NCI-H187 treated with DMSO at 0.1 percent for 48 hours (cell line): ENCODE results near the gene AMBP.

Experiments
- DNase-seq: peaks from one replicate; lab custom pipeline; 2025; lab: John Stamatoyannopoulos, UW

Gene AMBP

GRCh38 chr9:114078021-114078780, at the start of gene AMBP:
TSS of gene AMBP (minus strand) at chr9:114078300. CDS start at chr9:114078209, 91 bp downstream.
- DNase-seq = no peak

- no peak for DNase-seq
These were observed 48.4 kb upstream of the AMBP start for GRCh38 chr9:114126247-114127060.

- DNase-seq = no peak
These were observed 47.4 kb upstream of the AMBP start for GRCh38 chr9:114125476-114126013.

GRCh38 chr9:114124666-114125475, 46.8 kb upstream of the AMBP start:
- DNase-seq = no peak

GRCh38 chr9:114124138-114124537, 46.0 kb upstream of the AMBP start:
- no peak for DNase-seq

GRCh38 chr9:114123031-114123977, 45.2 kb upstream of the AMBP start:
- DNase-seq = no peak

GRCh38 chr9:114122136-114123027, 44.3 kb upstream of the AMBP start:
- no peak for DNase-seq

GRCh38 chr9:114121227-114122135, 43.4 kb upstream of the AMBP start:
- no peak for DNase-seq

- DNase-seq = no peak
These were observed 42.3 kb upstream of the AMBP start for GRCh38 chr9:114120192-114121014.

- DNase-seq = no peak
These were observed 41.4 kb upstream of the AMBP start for GRCh38 chr9:114119242-114120191.

- DNase-seq = no peak
These were observed 40.1 kb upstream of the AMBP start for GRCh38 chr9:114117996-114118830.

GRCh38 chr9:114117614-114117995, 39.5 kb upstream of the AMBP start:
- DNase-seq = no peak

GRCh38 chr9:114116126-114116747, 38.1 kb upstream of the AMBP start:
- no peak for DNase-seq

- no peak for DNase-seq
These were observed 37.6 kb upstream of the AMBP start for GRCh38 chr9:114115654-114116125.

- no peak for DNase-seq
These were observed 36.3 kb upstream of the AMBP start for GRCh38 chr9:114114364-114114763.
